GM12878 (cell line): ENCODE measurements around the gene MSMB. TPM values are rescaled to one million over a fixed set of nuclear protein-coding genes. Genes with fewer than 3 reads are reported as not detected.
"Not testable (repeated sequence)": the region's sequence is repeated elsewhere in the genome, so short reads cannot be mapped to it uniquely, and the experiment has no call there.

Experiments
- ATAC-seq: fragments of 200-7000 bp; cut with Tn5 transposase; 3 replicates; pipeline ENCODE4 v1.9.1; 2020; ENCODE audit warnings: mild to moderate bottlenecking, moderate library complexity
- BruUV-seq: library from RNA; stranded (reverse); fragments of 400-500 nt; replicated peaks from 2 replicates; lab custom pipeline; 2021; lab: Mats Ljungman, UMichigan
- CTCF ChIA-PET: fragments of 300-600 bp; sonication (Branson Sonifier 250); formaldehyde crosslinking; extraction: SDS; loops from one replicate; lab custom pipeline; 2021; ENCODE audit warnings: inconsistent platforms; lab: Yijun Ruan, JAX
- POLR2A ChIA-PET: fragments of 350-600 bp; formaldehyde crosslinking; extraction: SDS; loops from one replicate; lab custom pipeline; 2021; ENCODE audit warnings: inconsistent platforms; lab: Charles Lee
- RAD21 ChIA-PET: fragments of 300-600 bp; sonication (Branson Sonifier 250); formaldehyde crosslinking; loops from one replicate; lab custom pipeline; 2023; ENCODE audit warnings: antibody characterized with exemption; ENCODE audit not compliant: unreplicated experiment; lab: Charles Lee
- SMC1A ChIA-PET: fragments of 300-600 bp; sonication (Branson Sonifier 250); formaldehyde crosslinking; loops from one replicate; lab custom pipeline; 2023; ENCODE audit not compliant: unreplicated experiment, uncharacterized antibody; lab: Charles Lee
- DNase-seq: peaks from one replicate; pipeline ENCODE4 v3.0.0-alpha.2; 2011; ENCODE audit warnings: low read depth, low spot score
- FAIRE-seq: peaks from 3 replicates; lab custom pipeline; 2011; peaks lifted over from hg19 to GRCh38; lab: Jason Lieb, UNC
- H2AFZ ChIP-seq: 2 replicates; pipeline ENCODE4 v1.6.0; 2011; ENCODE audit warnings: low read depth, low read length, control low read depth; ENCODE audit not compliant: control insufficient read depth
- H3K27ac ChIP-seq: 2 replicates; pipeline ENCODE4 v1.5.1; 2011; ENCODE audit warnings: control low read depth; ENCODE audit not compliant: control insufficient read depth, insufficient read depth
- H3K27me3 ChIP-seq, 2 experiments: replicated peaks in 1 of 2; 2 replicates each; pipeline versions ENCODE4 v1.6.0 to v1.6.1; 2011; ENCODE audit warnings: low read length in 1 of 2; ENCODE audit not compliant: control insufficient read depth in 2 of 2, insufficient read depth in 2 of 2
- H3K36me3 ChIP-seq, 2 experiments: 2 replicates each; pipeline ENCODE4 v1.5.1; 2011; ENCODE audit warnings: low read length in 1 of 2; ENCODE audit not compliant: control insufficient read depth in 2 of 2, insufficient read depth in 2 of 2
- H3K4me1 ChIP-seq: 2 replicates; pipeline ENCODE4 v1.6.1; 2011; ENCODE audit warnings: mild to moderate bottlenecking, low read length, moderate library complexity, mixed read lengths; ENCODE audit not compliant: control insufficient read depth, insufficient read depth
- H3K4me2 ChIP-seq: 2 replicates; pipeline ENCODE4 v1.6.0; 2011; ENCODE audit warnings: control low read depth; ENCODE audit not compliant: control insufficient read depth, insufficient read depth
- H3K4me3 ChIP-seq: fragments of 200-600 bp; sonication (generic); 2 replicates; pipeline ENCODE4 v1.5.1; 2016
- H3K79me2 ChIP-seq: 2 replicates; pipeline ENCODE4 v1.6.0; 2011; ENCODE audit warnings: low read length; ENCODE audit not compliant: control insufficient read depth, insufficient read depth
- H3K9ac ChIP-seq: 2 replicates; pipeline ENCODE4 v1.8.0; 2011; ENCODE audit warnings: low read length, control low read depth, mixed read lengths; ENCODE audit not compliant: control insufficient read depth, insufficient read depth
- H3K9me3 ChIP-seq: replicated peaks from 3 replicates; pipeline ENCODE4 v1.5.1; 2011; ENCODE audit warnings: mild to moderate bottlenecking, low read length; ENCODE audit not compliant: control insufficient read depth, insufficient read depth
- H4K20me1 ChIP-seq: 2 replicates; pipeline ENCODE4 v1.6.0; 2011; ENCODE audit not compliant: control insufficient read depth, insufficient read depth
- PBX3 ChIP-seq: IDR thresholded peaks from 2 replicates; pipeline ENCODE4 v1.6.1; 2011; ENCODE audit warnings: mild to moderate bottlenecking, low read depth, low read length, moderate library complexity; ENCODE audit not compliant: insufficient replicate concordance
- WGBS: methylation state at CpG from one replicate; pipeline ENCODE4 v1.1.6; 2016; ENCODE audit warnings: low lambda C conversion rate; ENCODE audit not compliant: insufficient replicate concordance, insufficient coverage; ENCODE audit errors: missing lambda C conversion rate; 5-methylcytosine and 5-hydroxymethylcytosine counted together
- in situ Hi-C: fragments of 300-500 bp; cut with MboI; formaldehyde crosslinking; loops from 9 replicates; pipeline ENCODE4 v1.14.3; 2018; ENCODE audit warnings: mixed read lengths
- intact Hi-C: fragments of 100-400 bp; cut with micrococcal nuclease; formaldehyde crosslinking; loops from one replicate; pipeline ENCODE4 v1.14.2; 2022; ENCODE audit not compliant: unreplicated experiment
- polyA plus RNA-seq, 11 experiments: library from polyadenylated mRNA; depleted of rRNA in 4 of 11; unstranded in 6 of 11; stranded (reverse) in 5 of 11; fragments of >200 nt; fragmentation: Nextera tagmentation in 4 of 11; fragmentation: Illumina TruSeq in 1 of 11; extraction: Ambion mirVana in 4 of 11; extraction: Trizol in 1 of 11; gene quantifications; 1 replicate in 1 of 11; 2 replicates in 10 of 11; pipeline versions ENCODE4 v1.2.1 to v1.2.3, GENCODE V29; 2011 to 2016; ENCODE audit warnings: inconsistent platforms in 2 of 11, missing spikeins in 2 of 11, low read depth in 1 of 11
- total RNA-seq, 4 experiments: library from RNA; depleted of rRNA in 3 of 4; stranded (reverse); fragments of >200 nt in 3 of 4; fragmentation: Illumina TruSeq in 1 of 4; extraction: Trizol in 1 of 4; gene quantifications; 2 replicates each; pipeline versions ENCODE4 v1.2.1 to v1.2.3, GENCODE V29; 2013 to 2021
- TF ChIP-seq, protein P1 (sequence below): IDR thresholded peaks from 2 replicates; pipeline ENCODE4 v1.6.1; 2011; ENCODE audit warnings: low read depth, mild to moderate bottlenecking, low read length, moderate library complexity, borderline replicate concordance; ENCODE audit errors: extremely low read depth

MSMB gene
- total and polyA plus RNA-seq, 10 of the 15 experiments (the other 5 are each of a cell fraction or from before 2014, with no cell fraction given) = not detected

DNA sequence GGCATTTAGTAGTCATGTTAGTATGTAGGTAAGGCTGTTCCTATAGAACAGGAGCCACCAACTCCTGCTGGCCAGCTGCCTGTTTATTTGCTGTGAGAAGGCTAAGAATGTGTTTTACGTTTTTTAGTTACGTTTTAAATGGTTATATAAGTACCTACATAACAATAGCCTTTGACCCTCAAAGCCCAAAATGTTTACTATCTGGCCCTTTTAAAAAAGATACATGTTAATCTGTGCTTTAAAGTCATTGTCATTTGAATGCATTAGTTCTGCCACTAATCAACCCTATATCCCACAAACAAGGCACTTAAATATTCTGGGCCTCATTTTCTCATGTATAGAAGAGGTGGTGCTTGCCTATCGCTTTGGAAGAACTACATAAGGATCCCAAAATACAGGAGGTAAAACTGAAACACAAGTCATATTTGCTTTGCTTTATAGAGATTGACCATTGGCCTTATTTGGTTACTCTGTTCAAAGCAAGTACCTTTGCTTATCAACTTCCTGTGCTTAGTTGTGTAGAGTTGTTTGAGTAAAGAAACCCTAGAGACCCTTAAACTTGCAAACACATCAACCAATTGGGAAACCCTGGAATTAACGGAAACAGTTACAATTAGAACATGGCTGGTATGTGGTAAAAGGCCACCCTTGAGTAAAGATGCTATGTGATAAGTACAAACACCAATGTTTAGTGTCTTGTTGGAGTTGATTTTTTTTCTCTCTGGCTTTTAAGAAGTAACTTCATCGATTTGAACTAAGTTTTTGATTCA, 47.9 kb downstream of the MSMB start (continued):
- TF ChIP-seq PBX3 = no peak

DNA sequence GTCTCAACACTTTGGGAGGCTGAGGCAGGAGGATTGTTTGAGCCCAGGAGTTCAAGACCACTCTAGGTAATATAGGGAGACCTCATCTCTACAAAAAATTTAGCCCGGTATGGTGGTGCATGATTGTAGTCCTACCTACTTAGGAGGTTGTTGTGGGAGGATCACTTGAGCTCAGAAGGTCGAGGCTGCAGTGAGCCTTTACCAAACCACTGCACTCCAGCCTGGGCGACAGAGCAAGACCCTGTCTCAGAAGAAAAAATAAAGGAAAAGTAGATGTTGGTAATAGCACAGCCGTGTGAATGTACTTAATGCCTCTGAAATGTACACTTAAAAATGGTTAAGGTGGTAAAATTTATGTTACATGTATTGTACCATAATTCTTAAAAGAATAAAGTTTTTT, 48.5 kb downstream of the MSMB start:
- Histone ChIP-seq H3K9me3 (peaks cover 2% of the 10 kb centered on the region; the same call in 1 of the 3 replicates), H3K36me3 (peaks cover 4 to 10% of the 10 kb centered on the region in 2 experiments; a peak in 3 of 4 replicates), H3K4me1 (no peaks in the 10 kb centered on the region), H3K4me3 (no peak overlapping the region), H3K27ac (no peak overlapping the region), H3K9ac (no peak overlapping the region), H2AFZ (no peak overlapping the region), H4K20me1 (no peaks in the 10 kb centered on the region), H3K79me2 (no peaks in the 10 kb centered on the region), H3K4me2 (no peak overlapping the region), H3K27me3 (no peaks in the 10 kb centered on the region)
- FAIRE-seq = no peak
- DNase-seq = no peak
- intact Hi-C loops (no loop called here), in situ Hi-C loops (no loop called here)
- RAD21 ChIA-PET = interaction anchor here (0.7 kb wide), 1 partner anchor 16 kb away, joined by 3 read pairs; no protein-coding TSS in a partner anchor
- no peak for ATAC-seq
- BruUV-seq = no TSS peak
- TF ChIP-seq, protein P1, sequence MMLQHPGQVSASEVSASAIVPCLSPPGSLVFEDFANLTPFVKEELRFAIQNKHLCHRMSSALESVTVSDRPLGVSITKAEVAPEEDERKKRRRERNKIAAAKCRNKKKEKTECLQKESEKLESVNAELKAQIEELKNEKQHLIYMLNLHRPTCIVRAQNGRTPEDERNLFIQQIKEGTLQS = no peak
- WGBS = 98% methylated on average over 4 of the region's 4 CpGs
- CTCF ChIA-PET = no interaction called here
- SMC1A ChIA-PET = no interaction called here
- POLR2A ChIA-PET = no interaction called here

DNA sequence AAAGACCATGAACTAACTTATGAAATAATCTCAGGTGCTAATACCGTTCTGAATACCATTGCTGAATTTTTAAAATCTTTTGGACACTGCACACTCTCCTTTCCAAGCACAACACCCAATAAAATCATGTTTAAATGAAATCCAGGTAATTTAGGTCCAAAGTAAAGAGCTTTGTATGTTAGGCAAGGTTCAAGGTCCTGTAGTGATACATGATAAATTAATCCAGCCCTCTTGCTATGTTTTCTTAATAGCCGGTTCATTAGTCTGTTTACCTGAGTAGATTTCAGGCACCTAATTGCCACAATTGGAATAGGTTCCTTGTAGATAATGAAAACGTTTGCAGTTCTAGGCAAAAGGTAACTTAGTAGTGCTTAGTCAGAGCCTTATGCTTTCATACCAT, 60.5 kb downstream of the MSMB start:
- POLR2A ChIA-PET, SMC1A ChIA-PET, H2AFZ ChIP-seq, H3K9me3 ChIP-seq, H3K27ac ChIP-seq, H3K36me3 ChIP-seq, H3K4me2 ChIP-seq, H4K20me1 ChIP-seq, H3K9ac ChIP-seq, FAIRE-seq, BruUV-seq, intact Hi-C loops, DNase-seq, CTCF ChIA-PET, H3K4me1 ChIP-seq, H3K79me2 ChIP-seq, H3K27me3 ChIP-seq, H3K4me3 ChIP-seq, RAD21 ChIA-PET, in situ Hi-C loops, ATAC-seq: not testable (repeated sequence)
- WGBS = 95% methylated on average over 3 of the region's 3 CpGs

DNA sequence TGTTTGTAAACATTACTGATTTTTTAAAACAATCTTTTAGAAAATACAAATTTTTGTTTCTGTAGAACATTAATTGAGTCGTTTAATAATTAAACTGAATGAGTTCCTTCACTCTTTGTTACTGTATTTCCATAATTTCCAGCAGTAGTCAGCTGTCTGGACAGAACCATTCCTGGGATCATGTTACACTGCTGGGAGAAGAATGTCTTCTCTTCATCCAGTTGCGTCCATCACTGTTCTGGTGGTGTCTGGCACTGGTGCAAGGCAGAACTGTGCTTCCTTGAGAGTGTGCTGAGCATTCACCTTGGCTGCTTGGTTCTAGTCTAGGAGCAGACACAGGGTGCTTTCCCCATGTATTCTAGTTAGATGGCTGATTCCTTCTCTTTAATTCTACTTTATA, 61.6 kb downstream of the MSMB start:
- ATAC-seq, FAIRE-seq: not testable (repeated sequence)

More for the DNA sequence above, 61.6 kb downstream of the MSMB start:
- H3K4me2 ChIP-seq, CTCF ChIA-PET, H3K4me3 ChIP-seq, DNase-seq, in situ Hi-C loops, intact Hi-C loops, H2AFZ ChIP-seq, H3K9ac ChIP-seq, H3K79me2 ChIP-seq, POLR2A ChIA-PET, H3K36me3 ChIP-seq, BruUV-seq, H4K20me1 ChIP-seq, H3K27me3 ChIP-seq, H3K4me1 ChIP-seq, RAD21 ChIA-PET, H3K27ac ChIP-seq, H3K9me3 ChIP-seq, SMC1A ChIA-PET: not testable (repeated sequence)
- 93% methylated on average over 2 of the region's 2 CpGs for WGBS
